ENCODE measurements around the gene PDE4DIP. TPM values are rescaled to one million over a fixed set of nuclear protein-coding genes. Genes with fewer than 3 reads are reported as not detected.
"Not testable (repeated sequence)": the region's sequence is repeated elsewhere in the genome, so short reads cannot be mapped to it uniquely, and the experiment has no call there.

PDE4DIP gene
- polyA plus RNA-seq, 1 donor from 2014 or later, result 151 TPM

GRCh38 chr1:148829365-148829764 lies 14.9 kb upstream of the PDE4DIP start:
- H3K9me3 ChIP-seq (ENCODE audit: low read length); H4K20me1 ChIP-seq (ENCODE audit: insufficient read depth); H3K27me3 ChIP-seq (ENCODE audit: insufficient read depth, low read depth, low read length); H3K9ac ChIP-seq (ENCODE audit: low read length); H3K4me2 ChIP-seq (ENCODE audit: low read length); H3K9me2 ChIP-seq (ENCODE audit: insufficient read depth, low read length); H3F3A ChIP-seq (ENCODE audit: insufficient read depth, low read length, poor library complexity, severe bottlenecking); H3K4me3 ChIP-seq (ENCODE audit: low read length); H2AFZ ChIP-seq (ENCODE audit: low read depth, low read length); H3K27ac ChIP-seq (ENCODE audit: low read length); H3K79me2 ChIP-seq (replicated peaks; ENCODE audit: insufficient read depth, low read length); H3K36me3 ChIP-seq (ENCODE audit: insufficient read depth, low read length): not testable (repeated sequence)

DNA sequence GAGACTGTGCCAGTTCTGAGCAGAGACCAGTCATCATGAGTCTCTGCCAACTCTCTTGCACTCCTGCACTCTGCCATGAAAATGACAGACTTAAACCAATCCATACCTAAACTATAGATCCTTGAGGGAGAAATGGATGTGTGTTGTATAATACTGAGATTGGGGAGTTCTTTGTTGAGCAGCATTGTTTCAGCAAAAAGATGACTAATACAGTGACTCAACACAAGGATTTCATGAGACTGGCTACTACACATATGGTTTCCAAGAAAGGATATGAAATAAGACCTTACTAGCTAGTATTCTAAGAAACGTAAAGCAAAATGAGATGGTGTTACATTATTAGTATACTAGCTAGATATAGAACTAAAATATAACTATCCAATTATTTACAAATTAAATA lies 3.0 kb upstream of the PDE4DIP start:
- H3K9me2 ChIP-seq (ENCODE audit: insufficient read depth, low read length); H2AFZ ChIP-seq (ENCODE audit: low read depth, low read length); H3K9ac ChIP-seq (ENCODE audit: low read length); H3K36me3 ChIP-seq (ENCODE audit: insufficient read depth, low read length); H3K27ac ChIP-seq (ENCODE audit: low read length); H3K9me3 ChIP-seq (ENCODE audit: low read length); H3K4me3 ChIP-seq (ENCODE audit: low read length); H3K4me2 ChIP-seq (ENCODE audit: low read length); H3K27me3 ChIP-seq (ENCODE audit: insufficient read depth, low read depth, low read length); H4K20me1 ChIP-seq (ENCODE audit: insufficient read depth); H3K79me2 ChIP-seq (replicated peaks; ENCODE audit: insufficient read depth, low read length); H3F3A ChIP-seq (ENCODE audit: insufficient read depth, low read length, poor library complexity, severe bottlenecking): not testable (repeated sequence)

DNA sequence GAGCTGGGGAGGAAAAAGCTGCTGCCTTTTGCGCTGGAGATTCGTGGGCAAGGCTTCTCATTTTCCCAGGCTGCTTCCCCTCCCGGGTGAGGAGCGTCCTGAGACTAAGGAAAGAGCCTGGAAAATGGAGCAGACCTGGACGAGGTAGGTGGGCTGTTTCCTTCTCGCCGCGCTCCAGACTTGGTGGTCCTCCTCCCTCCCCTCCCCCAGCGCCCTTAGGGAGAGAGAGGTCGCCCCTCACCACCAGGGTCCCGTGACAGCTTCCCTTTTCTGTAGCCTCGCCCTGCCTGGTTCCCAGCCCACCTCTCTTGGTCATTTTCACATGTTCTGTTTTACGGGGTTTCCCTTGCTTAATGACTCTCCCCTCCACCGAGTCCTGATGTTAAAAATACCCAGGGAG lies 423 bp downstream of the PDE4DIP start:
- H3K4me3 ChIP-seq (ENCODE audit: low read length); H3K4me2 ChIP-seq (ENCODE audit: low read length); H3K27ac ChIP-seq (ENCODE audit: low read length); H3K36me3 ChIP-seq (ENCODE audit: insufficient read depth, low read length); H3K27me3 ChIP-seq (ENCODE audit: insufficient read depth, low read depth, low read length); H2AFZ ChIP-seq (ENCODE audit: low read depth, low read length); H3F3A ChIP-seq (ENCODE audit: insufficient read depth, low read length, poor library complexity, severe bottlenecking); H3K9ac ChIP-seq (ENCODE audit: low read length); H4K20me1 ChIP-seq (ENCODE audit: insufficient read depth); H3K9me3 ChIP-seq (ENCODE audit: low read length); H3K9me2 ChIP-seq (ENCODE audit: insufficient read depth, low read length); H3K79me2 ChIP-seq (replicated peaks; ENCODE audit: insufficient read depth, low read length): not testable (repeated sequence)

DNA sequence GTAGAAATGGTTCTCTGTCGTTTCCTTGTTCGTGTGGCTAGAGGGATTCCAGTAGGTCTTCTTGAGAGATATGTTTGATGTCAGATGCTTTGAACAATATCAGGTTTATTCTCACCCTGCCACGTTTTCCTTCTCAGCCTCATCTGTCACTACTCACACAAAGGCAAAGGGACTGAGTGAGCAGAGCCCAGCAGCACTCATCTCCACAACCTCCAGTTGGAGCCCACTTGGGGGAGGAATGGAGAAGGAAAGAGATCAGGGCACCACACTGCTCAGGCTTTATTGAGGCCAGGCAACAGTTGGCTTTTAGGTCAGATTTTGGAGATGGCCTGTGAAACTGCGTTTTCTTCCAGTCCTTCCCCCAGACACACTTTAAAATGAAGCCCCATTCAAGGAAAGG lies 840 bp downstream of the PDE4DIP start:
- not testable (repeated sequence) for H3K27me3 ChIP-seq (ENCODE audit: insufficient read depth, low read depth, low read length); H3K9me2 ChIP-seq (ENCODE audit: insufficient read depth, low read length); H3K79me2 ChIP-seq (replicated peaks; ENCODE audit: insufficient read depth, low read length); H3K27ac ChIP-seq (ENCODE audit: low read length); H3K4me2 ChIP-seq (ENCODE audit: low read length); H3F3A ChIP-seq (ENCODE audit: insufficient read depth, low read length, poor library complexity, severe bottlenecking); H4K20me1 ChIP-seq (ENCODE audit: insufficient read depth); H3K9me3 ChIP-seq (ENCODE audit: low read length); H3K4me3 ChIP-seq (ENCODE audit: low read length); H3K36me3 ChIP-seq (ENCODE audit: insufficient read depth, low read length); H3K9ac ChIP-seq (ENCODE audit: low read length); H2AFZ ChIP-seq (ENCODE audit: low read depth, low read length)

GRCh38 chr1:148850347-148850746 lies 6.1 kb downstream of the PDE4DIP start:
- H2AFZ ChIP-seq (ENCODE audit: low read depth, low read length); H3K79me2 ChIP-seq (replicated peaks; ENCODE audit: insufficient read depth, low read length); H3K4me2 ChIP-seq (ENCODE audit: low read length); H3K36me3 ChIP-seq (ENCODE audit: insufficient read depth, low read length); H3K9ac ChIP-seq (ENCODE audit: low read length); H3K4me3 ChIP-seq (ENCODE audit: low read length); H3K9me3 ChIP-seq (ENCODE audit: low read length); H4K20me1 ChIP-seq (ENCODE audit: insufficient read depth); H3K27ac ChIP-seq (ENCODE audit: low read length); H3K27me3 ChIP-seq (ENCODE audit: insufficient read depth, low read depth, low read length); H3K9me2 ChIP-seq (ENCODE audit: insufficient read depth, low read length); H3F3A ChIP-seq (ENCODE audit: insufficient read depth, low read length, poor library complexity, severe bottlenecking): not testable (repeated sequence)

- not testable (repeated sequence) for H2AFZ ChIP-seq (ENCODE audit: low read depth, low read length); H3K4me3 ChIP-seq (ENCODE audit: low read length); H3K79me2 ChIP-seq (replicated peaks; ENCODE audit: insufficient read depth, low read length); H3K36me3 ChIP-seq (ENCODE audit: insufficient read depth, low read length); H3K9me3 ChIP-seq (ENCODE audit: low read length); H3K9ac ChIP-seq (ENCODE audit: low read length); H3K4me2 ChIP-seq (ENCODE audit: low read length); H3K27me3 ChIP-seq (ENCODE audit: insufficient read depth, low read depth, low read length); H3K27ac ChIP-seq (ENCODE audit: low read length); H3F3A ChIP-seq (ENCODE audit: insufficient read depth, low read length, poor library complexity, severe bottlenecking); H4K20me1 ChIP-seq (ENCODE audit: insufficient read depth); H3K9me2 ChIP-seq (ENCODE audit: insufficient read depth, low read length)
Observed at GRCh38 chr1:148850840-148851239, 6.6 kb downstream of the PDE4DIP start.

GRCh38 chr1:148851684-148852083 lies 7.5 kb downstream of the PDE4DIP start:
- not testable (repeated sequence) for H3F3A ChIP-seq (ENCODE audit: insufficient read depth, low read length, poor library complexity, severe bottlenecking); H3K27ac ChIP-seq (ENCODE audit: low read length); H3K4me3 ChIP-seq (ENCODE audit: low read length); H3K27me3 ChIP-seq (ENCODE audit: insufficient read depth, low read depth, low read length); H4K20me1 ChIP-seq (ENCODE audit: insufficient read depth); H3K4me2 ChIP-seq (ENCODE audit: low read length); H3K9me3 ChIP-seq (ENCODE audit: low read length); H2AFZ ChIP-seq (ENCODE audit: low read depth, low read length); H3K36me3 ChIP-seq (ENCODE audit: insufficient read depth, low read length); H3K79me2 ChIP-seq (replicated peaks; ENCODE audit: insufficient read depth, low read length); H3K9ac ChIP-seq (ENCODE audit: low read length); H3K9me2 ChIP-seq (ENCODE audit: insufficient read depth, low read length)

GRCh38 chr1:148853363-148853762 lies 9.1 kb downstream of the PDE4DIP start:
- H3K4me3 ChIP-seq (ENCODE audit: low read length); H3K9me2 ChIP-seq (ENCODE audit: insufficient read depth, low read length); H3K4me2 ChIP-seq (ENCODE audit: low read length); H3F3A ChIP-seq (ENCODE audit: insufficient read depth, low read length, poor library complexity, severe bottlenecking); H3K79me2 ChIP-seq (replicated peaks; ENCODE audit: insufficient read depth, low read length); H3K27ac ChIP-seq (ENCODE audit: low read length); H3K36me3 ChIP-seq (ENCODE audit: insufficient read depth, low read length); H4K20me1 ChIP-seq (ENCODE audit: insufficient read depth); H3K9ac ChIP-seq (ENCODE audit: low read length); H3K27me3 ChIP-seq (ENCODE audit: insufficient read depth, low read depth, low read length); H3K9me3 ChIP-seq (ENCODE audit: low read length); H2AFZ ChIP-seq (ENCODE audit: low read depth, low read length): not testable (repeated sequence)

All from neural cell (in vitro differentiated cells).